Stimulated activated CD8-positive, alpha-beta memory T cell treated with anti-CD3 and anti-CD28 coated beads, Interleukin-4, amount 100 ng/mL, for 4 hours (primary cell): Measurements from ENCODE around the gene PPIP5K1.

ENCODE experiments used
- DNase-seq, 2 donors: peaks; one replicate each; pipeline ENCODE4 v3.0.0-alpha.2; 2020; ENCODE audit warnings: low read depth in 2 of 2, low spot score in 1 of 2

The PPIP5K1 gene

DNA sequence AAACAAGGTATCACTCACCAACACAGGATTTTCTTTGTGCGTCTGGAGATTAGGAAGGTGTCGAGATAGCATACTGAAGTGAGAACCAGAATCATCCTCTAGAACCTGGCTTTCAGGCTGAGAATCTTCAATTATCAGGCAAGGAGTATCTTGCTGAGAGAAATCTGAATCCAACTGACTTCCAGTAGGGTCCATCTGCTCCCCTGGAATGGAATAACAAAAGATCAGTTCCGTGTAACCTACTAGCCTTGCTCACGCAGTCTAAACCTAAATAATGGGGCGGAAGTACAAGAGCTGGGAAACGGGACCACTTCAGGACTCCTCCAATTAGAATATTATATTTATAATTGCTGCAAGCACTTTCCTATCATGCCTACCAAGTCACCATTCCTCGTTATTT lies 97.7 kb downstream of the PPIP5K1 start:
- no peak for DNase-seq

DNA sequence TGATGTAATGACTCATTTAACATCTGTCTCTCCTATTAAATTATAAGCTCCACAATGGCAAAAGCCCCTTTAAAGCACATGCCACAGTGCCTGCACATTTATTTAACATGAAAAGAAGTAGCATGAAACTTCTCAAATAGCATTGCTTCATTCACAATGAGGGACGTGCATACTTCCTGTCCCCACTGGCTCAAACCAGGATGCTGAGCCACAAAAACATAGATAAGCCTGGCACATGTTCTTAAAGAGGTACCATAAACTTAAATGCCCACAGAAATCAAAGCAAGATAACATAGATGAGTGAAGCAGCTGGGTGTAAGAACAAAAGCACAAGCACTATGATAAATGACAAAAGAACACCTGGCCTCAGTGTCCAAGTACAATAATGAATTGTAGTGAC lies 100.8 kb downstream of the PPIP5K1 start:
- DNase-seq, result no peak

GRCh38 chr15:43488790-43489189 lies 101.2 kb downstream of the PPIP5K1 start:
- DNase-seq, result no peak

DNA sequence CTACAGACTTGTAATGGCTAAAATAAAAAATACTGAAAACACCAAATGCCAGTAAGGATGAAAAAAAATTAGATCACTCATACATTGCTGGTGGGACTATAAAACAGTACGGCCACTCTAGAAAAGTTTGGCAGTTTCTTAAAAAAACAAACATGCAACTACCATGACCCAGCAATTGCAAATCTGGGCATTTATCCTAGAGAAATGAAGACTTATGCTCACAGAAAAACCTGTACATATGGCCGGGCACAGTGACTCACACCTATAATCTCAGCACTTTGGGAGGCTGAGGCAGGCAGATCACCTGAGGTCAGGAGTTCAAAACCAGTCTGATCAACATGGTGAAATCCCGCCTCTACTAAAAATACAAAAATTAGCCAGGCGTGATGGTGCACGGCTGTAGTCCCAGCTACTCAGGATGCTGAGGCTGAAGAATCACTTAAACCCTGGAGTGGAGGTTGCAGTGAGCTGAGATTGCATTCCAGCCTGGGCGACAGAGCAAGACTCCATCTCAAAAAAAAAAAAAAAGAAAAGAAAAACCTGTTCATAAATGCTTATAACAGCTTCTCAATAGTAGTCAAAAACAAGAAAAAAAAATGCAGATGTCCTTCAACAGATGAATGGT lies 102.6 kb downstream of the PPIP5K1 start:
- DNase-seq, result no peak

DNA sequence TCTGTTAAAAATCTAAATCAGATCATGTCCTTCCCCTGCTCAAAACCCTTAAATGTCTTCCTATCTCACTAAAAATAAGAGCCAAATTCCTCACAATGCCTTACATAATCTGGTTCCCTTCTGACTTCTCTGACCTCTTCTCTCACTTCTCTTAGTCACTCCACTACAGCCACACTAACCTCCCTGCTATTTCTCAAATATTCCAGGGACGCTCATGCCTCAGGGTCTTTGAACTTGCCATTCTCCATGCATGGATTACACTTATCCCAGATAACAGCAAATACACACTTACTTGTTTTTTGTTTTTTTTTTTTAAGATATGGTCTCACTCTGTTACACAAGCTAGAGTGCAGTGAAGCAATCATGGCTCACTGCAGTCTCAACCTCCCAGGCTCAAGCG lies 105.6 kb downstream of the PPIP5K1 start:
- DNase-seq, result no peak
